ENCODE results near the gene CBX6. TPM values are rescaled to one million over a fixed set of nuclear protein-coding genes. Genes with fewer than 3 reads are reported as not detected.

Gene CBX6
- total and polyA plus RNA-seq, 2 of the 8 experiments (the other 6 are each of a cell fraction or from before 2014, with no cell fraction given), result 10.6 to 27.5 TPM

GRCh38 chr22:38844315-38845003, 27.6 kb downstream of the CBX6 start:
- WGBS, 2 experiments (ENCODE audit: extremely low coverage in 1 of 2, insufficient coverage in 1 of 2, insufficient read length in 1 of 2, insufficient replicate concordance in 2 of 2, low coverage in 1 of 2, low lambda C conversion rate in 2 of 2, missing lambda C conversion rate in 1 of 2), result 45% methylated on average over 14 of the region's 22 CpGs; no CpG with 5 or more reads in 1 of the 2 experiments
- Histone ChIP-seq H2BK15ac (ENCODE audit: low read length) (no peak overlapping the region), H2AFZ (ENCODE audit: low read length) (no peak overlapping the region; the same call in 1 of the 2 replicates), H4K91ac (replicated peaks; ENCODE audit: insufficient read length, low read length) (peak overlapping the region; percentile 54), H2BK120ac (replicated peaks; ENCODE audit: low read depth, low read length) (no peak overlapping the region), H3K4ac (replicated peaks; ENCODE audit: insufficient read length, low read depth, low read length) (no peak overlapping the region), H3K27me3 (replicated peaks in 1 of 4; ENCODE audit: control insufficient read depth in 3 of 4, extremely low read depth in 1 of 4, insufficient read depth in 3 of 4, low read length in 3 of 4) (peaks cover 16 to 47% (median 41%) of the 10 kb centered on the region in 4 experiments), H3K79me2 (ENCODE audit: control insufficient read depth in 1 of 2, insufficient read depth in 2 of 2, low read length in 2 of 2) (no peaks in the 10 kb centered on the region), H3K36me3 (ENCODE audit: control insufficient read depth in 2 of 4, insufficient read depth in 4 of 4, low read length in 3 of 4) (no peaks in the 10 kb centered on the region), H3K27ac (ENCODE audit: low read depth, low read length) (no peak overlapping the region), H3K79me1 (ENCODE audit: low read depth, low read length) (no peaks in the 10 kb centered on the region), H2BK5ac (ENCODE audit: low read depth, low read length) (no peak overlapping the region), H3K56ac (replicated peaks; ENCODE audit: insufficient read length, low read depth, low read length) (no peak overlapping the region), H3K4me3 (ENCODE audit: extremely low read depth in 1 of 4, insufficient read depth in 2 of 4, low read depth in 3 of 4, low read length in 4 of 4) (peak overlapping the region; percentile 16 to 68 (median 40); a peak in 7 of 8 replicates), H3K23ac (ENCODE audit: insufficient read length) (no peak overlapping the region), H3K9ac (replicated peaks in 1 of 4; ENCODE audit: extremely low read depth in 1 of 4, low read depth in 3 of 4, low read length in 3 of 4) (no peak overlapping the region), H3K23me2 (ENCODE audit: low read depth, low read length) (peaks cover 8% of the 10 kb centered on the region; the same call in 1 of the 2 replicates), H3K14ac (ENCODE audit: insufficient read length) (no peak overlapping the region), H4K20me1 (replicated peaks in 1 of 2; ENCODE audit: control insufficient read depth in 1 of 2, insufficient read depth in 2 of 2, low read length in 2 of 2) (peaks cover 0 to 4% of the 10 kb centered on the region in 2 experiments), H2BK12ac (ENCODE audit: low read depth, low read length) (no peak overlapping the region), H3K18ac (ENCODE audit: extremely low read depth, low read length) (peak overlapping the region; percentile 71), H3K4me2 (ENCODE audit: insufficient read depth in 1 of 2, low read depth in 2 of 2, low read length in 2 of 2) (peak overlapping the region; percentile 73 to 79), H4K5ac (ENCODE audit: insufficient read length, low read depth, low read length) (no peak overlapping the region), H2AK5ac (ENCODE audit: low read depth, low read length) (no peak overlapping the region), H3K9me3 (ENCODE audit: insufficient read depth in 2 of 2, low read depth in 1 of 2, low read length in 1 of 2) (no peaks in the 10 kb centered on the region), H3K4me1 (replicated peaks in 1 of 4; ENCODE audit: control insufficient read depth in 3 of 4, insufficient read depth in 4 of 4, low read length in 3 of 4) (peaks cover 0 to 7% (median 3%) of the 10 kb centered on the region in 4 experiments; a peak in 4 of 7 replicates), H4K8ac (ENCODE audit: extremely low read depth, insufficient read depth, low read length) (peak overlapping the region; percentile 21; the same call in 1 of the 2 replicates), H2BK20ac (ENCODE audit: low read length) (no peak overlapping the region; the same call in 1 of the 2 replicates)
- ChIA-PET POLR2A (ENCODE audit: partially characterized antibody) (interaction anchor here (0.6 to 1.7 kb wide), 5 partner anchors 9 to 27 kb away, joined by 3 to 4 read pairs (median 3); no protein-coding TSS in a partner anchor), CTCF (ENCODE audit: partially characterized antibody) (interaction anchor here (0.7 to 2.1 kb wide), 3 partner anchors 10 to 108 kb away, joined by 3 to 10 read pairs (median 3); no protein-coding TSS in a partner anchor)
- no peak for DNase-seq (ENCODE audit: low read depth in 1 of 2, low spot score in 2 of 2)
- no peak for FAIRE-seq
- TF ChIP-seq KDM1A (IDR thresholded peaks at IDR 0.05; ENCODE audit: borderline replicate concordance, low read length) (no peak), KDM4A (IDR thresholded peaks at IDR 0.05; ENCODE audit: low read depth, low read length, severe bottlenecking) (peak; percentile 4)
